NCI-H1105 (cell line): ENCODE measurements around the gene HOXA3.

Experiments used
- DNase-seq: peaks from one replicate; lab custom pipeline; 2025; lab: John Stamatoyannopoulos, UW

The HOXA3 gene

DNA sequence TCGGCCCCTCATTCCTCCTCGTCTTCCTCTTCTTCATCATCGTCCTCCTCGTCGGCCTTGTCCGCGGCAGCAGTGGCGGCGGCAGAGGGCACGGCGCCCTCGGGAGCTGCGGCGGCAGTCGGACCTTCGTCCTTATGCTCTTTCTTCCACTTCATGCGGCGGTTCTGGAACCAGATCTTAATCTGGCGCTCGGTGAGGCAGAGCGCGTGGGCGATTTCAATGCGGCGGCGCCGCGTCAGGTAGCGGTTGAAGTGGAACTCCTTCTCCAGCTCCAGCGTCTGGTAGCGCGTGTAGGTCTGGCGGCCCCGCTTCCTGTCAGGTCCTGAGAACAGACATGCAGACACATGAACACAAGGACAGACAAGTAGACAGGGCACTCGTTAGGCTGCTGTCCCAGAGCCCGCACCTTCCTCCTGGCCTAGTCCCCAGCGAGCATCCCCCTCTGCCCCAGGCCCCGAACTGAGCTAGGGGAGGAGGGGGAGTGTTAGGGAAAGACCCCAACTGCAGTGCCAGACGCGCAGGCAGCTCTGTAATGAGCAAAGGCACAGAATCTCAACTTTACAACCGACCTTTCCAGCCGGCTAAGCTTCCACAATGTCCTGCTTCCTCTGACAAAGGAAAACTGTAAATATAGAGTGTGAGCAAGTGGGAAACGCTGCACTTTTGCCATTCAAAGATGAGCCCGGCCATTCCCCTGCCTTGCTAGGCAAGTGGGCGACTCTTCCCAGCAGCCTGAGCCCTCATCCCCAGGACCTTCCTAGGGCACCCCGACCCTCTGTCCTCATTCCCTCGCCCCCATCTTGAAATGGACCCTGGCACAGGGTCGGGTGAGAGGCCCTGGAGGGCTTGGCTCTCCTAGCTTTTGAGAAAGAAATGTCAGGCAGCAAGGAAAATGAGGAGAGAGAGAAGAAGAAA lies 2.8 kb upstream of the HOXA3 start:
- DNase-seq: no peak

DNA sequence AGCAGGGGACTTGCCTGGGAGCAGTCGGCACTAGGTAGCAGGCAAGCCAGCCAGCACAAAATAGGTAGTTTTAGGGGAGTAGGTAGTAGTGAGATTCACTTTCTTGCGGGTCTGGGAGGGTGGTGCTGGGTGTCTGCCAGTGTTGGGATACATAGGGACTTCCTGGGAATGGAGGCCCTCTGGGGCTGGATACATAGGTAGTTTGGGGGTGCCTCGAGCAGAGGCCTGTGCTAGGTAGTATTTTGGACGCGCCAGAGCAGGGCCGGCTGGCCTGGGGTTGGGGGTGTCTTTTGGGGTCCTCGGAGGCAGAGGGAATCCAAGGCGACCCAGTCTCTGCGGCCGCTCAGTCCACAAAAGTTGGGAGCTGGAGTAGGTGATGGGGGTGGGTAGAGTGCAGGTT lies 2.0 kb upstream of the HOXA3 start:
- no peak for DNase-seq

DNA sequence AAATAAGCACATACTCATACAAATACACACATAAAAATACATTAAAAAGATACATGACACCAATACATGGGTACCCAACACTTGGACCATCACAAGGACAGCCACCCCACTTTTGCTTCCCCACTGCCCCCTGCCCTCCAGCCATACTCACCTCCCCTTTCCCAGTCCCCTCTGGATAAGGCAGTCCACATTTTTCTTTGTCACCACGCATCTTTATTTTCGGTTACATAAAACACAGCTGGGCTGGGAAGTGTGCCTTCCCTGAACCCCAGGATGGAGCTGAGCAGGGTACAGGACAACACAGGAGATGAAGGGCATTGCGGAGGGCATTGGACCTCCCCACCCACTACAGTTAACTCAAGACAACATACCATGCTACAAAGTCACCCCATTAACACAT lies 1.1 kb upstream of the HOXA3 start:
- no peak for DNase-seq

DNA sequence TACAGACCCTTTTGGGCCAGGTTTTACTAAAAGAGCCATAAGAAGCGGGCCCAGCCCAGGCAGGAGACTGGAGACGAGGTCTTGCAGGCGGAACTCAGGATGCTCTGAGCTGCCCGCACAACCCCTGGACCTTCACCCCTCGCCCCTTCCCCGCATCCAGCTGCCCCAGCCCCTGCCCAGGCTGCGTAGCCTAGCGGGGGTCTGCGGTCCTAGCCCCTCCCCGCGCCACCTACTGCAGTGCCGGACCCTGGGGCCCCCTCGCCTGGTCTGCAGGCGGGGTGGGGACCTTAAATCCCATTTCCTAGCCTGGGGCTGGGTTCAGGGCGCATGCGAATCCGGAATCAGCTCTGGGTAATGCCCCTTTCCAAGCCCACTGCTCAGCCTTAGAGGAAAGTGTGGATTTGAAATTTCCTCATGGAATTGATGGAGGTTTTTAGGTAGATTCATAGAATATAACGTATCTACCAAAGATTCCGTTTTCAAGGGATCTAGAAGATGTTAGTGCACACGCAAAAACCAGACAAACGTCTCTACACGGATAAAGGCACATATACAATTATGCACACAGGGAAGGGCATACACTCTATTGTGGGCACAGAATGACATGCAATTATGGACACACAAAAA lies 546 bp upstream of the HOXA3 start:
- no peak for DNase-seq

DNA sequence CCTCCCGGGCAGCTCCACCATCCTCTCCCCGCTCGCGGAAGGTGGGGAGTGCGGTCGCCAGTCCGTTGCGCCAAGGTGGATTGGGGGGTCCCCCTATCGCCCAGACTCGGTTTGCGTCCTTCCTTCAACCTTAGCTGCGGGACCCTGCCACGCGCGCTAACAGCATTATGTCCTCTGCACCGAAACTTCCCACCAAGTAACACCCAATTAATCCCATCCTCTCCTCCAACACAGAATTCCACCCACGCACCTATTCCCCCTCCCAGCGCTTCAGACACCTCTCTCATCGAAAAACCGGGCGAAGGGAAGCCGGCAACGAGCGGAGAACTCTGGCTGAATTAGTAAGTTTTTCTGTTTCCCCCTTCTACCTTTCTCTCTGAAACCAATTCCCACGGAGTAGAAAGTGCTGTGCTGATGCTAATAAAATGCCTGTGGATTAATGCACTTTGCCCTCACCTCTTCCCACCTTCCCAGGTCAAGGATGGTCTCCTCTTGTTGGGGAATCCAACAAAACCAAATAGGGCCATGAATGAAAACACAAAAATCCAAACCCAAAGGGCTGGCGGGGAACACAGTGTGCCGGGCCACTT lies 947 bp downstream of the HOXA3 start:
- DNase-seq: peak; percentile 40

DNA sequence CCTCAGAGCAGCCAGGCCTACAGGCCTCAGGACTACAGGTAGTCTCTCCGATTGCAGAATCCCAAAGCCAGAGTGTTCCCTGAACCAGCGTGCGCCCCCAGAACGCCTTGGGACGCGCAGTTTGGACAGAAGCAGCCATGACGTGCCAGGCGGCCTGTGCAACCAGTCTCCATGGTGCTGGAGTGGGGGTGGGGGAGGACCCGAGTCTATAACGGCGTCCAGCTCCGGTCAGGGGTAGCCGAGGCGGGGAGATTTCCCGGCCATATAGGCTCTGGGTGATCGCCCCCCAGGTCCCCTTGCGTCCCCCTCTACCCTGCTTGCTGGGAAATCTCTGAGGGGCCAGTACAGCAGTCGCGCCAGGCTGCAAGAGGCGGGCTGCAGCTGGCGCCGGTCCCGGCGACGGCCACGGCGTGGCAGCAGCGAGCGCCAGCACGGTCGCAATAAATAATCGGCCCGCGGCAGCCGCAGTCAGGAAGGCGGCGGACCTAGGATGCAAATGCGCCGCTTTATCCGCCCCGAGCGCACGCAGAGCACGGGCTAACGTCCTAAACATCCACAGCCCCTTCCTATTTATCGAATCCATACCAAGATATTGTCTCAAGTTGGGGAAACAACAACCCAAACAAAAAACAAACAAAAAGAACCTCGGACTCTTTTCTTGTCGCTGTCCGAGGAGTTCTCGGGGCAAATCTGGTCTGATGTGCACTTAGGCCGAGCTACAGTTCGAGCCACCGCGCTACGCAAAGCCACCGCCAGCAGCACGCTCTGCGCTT lies 1.6 kb downstream of the HOXA3 start:
- peak; percentile 89 for DNase-seq

DNA sequence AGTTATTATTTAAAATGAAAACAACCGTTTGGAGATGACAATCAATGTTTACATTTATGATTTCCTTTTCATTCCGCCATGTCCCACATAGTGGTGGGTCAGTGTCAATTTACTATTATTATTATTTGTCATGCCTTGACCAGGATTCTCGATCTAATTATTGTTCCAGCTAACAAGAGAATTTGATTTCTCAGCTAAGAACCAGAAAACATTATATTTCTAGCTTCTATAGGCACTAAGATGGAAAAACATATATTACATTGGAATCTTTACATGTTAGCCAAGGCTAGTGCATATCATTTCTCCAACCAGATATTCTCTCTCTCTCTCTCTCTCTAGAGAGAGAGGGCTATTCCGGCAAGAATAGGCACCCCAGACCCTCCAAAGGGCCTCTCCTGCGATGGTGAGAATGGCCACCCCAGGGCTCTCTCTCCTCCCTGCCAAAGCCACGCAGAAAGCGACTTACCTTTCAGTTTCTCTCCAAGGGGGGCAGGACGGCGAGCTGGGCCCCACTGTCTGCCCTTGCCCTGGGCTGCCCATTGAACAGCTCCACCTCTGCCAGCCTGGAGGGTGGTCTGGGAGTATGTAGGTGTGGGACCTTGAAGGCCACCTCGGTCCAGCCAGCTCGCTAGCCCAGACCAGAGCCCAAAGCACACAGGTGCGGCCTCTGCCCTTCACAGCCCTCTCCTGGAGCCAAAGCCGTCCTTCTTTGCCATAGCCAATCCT lies 2.4 kb downstream of the HOXA3 start:
- no peak for DNase-seq

DNA sequence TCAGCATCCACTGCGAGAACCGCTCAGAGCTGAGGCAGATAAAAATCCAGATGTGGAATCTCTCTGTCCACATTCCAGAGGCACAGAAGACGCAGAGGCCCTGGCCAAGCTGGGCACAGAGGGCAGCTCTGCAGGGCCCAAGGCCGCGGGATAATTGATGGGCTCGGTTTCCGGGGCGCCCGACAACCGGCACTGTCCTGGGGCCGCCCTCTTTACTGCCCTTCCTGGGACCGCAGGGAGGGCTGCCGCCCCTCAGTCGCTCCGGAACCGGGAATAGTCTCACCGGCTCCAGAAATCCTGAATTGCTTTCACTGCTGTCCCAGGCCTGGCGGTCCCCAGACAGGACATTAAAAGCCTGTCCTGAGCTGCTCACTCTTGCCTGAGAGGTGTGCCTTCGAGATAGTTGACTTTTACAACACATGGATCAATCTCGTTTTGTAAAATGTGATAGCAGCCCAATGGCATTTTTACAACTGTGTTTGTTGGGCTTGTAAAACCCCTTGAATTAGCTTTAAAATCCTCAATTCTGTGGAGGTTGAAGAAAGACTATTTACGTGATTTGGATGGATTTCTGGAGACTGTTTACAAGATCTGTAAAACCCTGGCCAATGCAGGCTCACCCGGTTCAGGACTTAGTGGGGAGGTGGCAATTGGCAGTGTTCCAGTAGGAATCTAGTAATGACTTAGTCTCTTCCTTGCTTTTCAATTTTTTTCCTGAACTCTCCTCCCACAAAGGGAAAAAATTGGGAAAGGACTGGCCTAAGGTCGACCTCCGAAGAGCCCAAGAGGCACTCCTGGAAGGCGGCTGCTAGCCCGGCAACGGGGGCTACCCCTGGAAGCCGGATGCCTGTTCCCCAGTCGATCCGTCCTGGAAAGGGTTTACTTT lies 3.4 kb downstream of the HOXA3 start:
- no peak for DNase-seq

DNA sequence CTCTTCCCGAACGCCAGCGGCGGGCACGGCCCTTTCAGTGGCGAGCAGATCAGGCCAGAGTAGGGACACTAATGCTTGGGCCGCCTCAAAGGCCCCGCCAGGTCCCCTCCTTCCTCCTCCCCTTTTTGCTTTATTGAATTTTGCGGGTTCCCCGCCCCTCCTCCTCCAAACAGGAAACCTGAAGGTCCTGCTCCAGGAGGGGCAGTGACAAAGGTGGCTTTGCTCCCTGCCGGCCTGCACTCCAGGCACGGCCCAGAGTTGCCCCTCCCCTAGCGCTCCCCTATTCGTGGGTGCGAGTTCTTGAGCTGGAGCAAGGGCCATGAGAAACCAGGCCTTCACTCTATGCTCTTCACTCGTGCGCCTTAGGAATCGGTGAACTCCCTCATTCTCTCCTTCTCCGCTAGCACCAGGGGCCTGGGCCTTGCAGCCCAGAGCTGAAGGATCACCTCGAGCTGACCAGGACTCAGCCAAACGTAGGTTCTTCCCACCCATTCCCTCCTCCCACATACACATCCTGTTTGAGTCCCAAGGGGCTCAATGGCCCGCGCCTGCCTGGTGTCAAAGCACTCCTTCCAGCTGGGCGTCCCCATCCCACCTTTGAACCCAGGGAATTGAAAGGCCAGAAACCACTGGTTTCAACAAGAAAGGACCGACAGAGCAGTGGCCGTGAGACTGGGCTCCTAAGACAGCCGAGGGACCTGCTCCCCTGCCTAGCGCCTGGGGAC lies 4.2 kb downstream of the HOXA3 start:
- peak; percentile 45 for DNase-seq

DNA sequence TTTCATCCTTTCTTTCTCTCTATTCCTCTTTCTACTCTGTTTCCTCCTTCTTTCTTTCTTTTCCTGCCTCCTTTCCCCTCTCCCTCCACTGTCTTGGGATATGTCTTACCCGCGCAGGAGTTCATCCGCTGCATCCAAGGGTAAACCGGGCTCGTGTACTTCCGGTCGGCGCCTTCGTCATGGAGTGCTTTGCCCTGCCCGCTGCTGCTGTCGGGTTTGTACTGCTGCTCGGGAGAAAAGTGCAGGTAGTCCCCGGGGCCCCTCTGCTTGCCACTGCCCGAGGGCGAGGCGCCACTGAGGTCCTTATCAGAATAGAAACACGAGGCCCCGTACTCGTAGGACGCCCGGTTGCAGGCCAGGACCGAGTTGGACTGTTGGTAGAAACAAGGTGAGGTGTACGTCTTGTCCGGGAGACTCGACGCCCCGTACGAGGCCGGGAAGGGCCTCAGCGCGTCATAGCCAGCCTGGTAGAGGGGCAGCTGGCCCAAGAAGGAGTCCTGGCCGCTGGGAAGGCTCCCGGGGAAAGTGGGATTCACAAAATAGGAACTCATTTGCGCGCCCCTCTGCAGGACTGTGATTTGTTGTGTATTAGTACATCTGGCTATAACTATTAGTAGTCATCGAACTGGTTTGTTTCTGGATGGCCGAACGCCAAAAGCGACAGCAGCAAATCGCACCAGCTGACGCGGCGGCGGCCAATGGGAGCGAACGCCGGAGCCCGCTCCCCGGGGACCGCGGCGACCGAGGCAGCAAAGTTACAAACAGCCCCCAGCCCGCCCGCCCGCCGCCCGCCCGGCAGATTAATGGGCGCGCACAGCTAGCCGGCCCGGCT lies 5.0 kb downstream of the HOXA3 start, which contains the start of gene HOXA6:
HOXA6 (minus strand) TSS at position 576 of the 832 bp plus-strand sequence; CDS start at position 551, 25 bp downstream.
- peak; percentile 80 for DNase-seq

DNA sequence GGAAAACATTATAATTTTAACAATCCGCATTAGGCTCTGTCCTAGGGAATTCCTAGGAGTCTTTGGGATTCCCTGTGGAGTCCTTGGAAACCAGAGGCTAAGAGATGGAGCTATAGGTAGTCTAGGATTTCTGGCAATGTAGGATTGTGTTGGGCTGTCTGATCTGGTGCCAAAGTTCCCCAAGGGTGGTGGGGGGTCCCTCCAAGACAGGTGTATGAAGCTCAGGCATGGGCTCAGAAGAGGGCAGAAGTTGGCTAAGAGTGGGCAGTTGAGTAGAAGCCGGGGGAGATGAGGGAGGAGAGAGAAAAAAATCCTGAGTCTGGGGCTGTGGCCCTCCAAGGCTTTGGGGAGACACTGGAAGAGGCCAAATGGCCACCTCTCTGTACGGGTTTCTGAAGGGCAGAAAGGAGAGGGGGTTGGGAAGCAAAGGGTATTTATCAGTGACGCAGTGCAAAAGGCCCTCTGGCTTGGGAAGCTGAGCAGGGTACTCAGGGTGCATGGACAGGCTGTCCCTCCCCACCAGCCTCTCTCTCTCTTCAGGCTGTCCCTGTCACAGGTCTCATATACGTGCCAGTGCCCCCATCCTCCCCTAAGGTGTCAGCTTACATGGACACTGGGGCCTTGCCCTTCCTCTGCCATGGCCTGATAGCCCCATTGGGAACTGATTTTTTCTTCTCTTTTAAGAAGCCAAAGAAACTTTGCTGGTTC lies 5.7 kb downstream of the HOXA3 start:
- peak; percentile 20 for DNase-seq

DNA sequence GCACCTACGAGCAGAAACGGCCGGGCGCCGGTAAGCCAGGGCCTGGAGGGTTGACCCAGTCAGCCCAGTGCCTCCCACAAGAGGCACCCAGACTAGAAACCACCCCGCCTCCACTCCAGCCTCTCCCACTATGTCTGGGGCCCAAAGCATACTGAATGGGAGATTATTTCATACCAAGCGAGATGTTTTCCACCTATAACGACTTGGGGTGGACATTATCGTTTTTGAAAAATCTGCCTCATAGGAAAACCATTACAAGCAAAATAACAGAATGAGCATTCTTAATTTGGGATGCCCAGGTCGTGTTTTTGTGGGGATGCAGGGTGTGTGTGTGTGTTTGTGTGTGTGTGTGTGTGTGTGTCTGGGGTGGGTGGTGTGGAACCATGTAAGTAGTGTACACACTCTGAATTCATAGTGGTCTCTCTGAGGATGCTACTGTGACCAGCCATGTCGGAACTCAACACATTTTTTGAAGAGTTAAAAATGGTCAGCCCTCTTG lies 6.4 kb downstream of the HOXA3 start:
- DNase-seq: no peak

DNA sequence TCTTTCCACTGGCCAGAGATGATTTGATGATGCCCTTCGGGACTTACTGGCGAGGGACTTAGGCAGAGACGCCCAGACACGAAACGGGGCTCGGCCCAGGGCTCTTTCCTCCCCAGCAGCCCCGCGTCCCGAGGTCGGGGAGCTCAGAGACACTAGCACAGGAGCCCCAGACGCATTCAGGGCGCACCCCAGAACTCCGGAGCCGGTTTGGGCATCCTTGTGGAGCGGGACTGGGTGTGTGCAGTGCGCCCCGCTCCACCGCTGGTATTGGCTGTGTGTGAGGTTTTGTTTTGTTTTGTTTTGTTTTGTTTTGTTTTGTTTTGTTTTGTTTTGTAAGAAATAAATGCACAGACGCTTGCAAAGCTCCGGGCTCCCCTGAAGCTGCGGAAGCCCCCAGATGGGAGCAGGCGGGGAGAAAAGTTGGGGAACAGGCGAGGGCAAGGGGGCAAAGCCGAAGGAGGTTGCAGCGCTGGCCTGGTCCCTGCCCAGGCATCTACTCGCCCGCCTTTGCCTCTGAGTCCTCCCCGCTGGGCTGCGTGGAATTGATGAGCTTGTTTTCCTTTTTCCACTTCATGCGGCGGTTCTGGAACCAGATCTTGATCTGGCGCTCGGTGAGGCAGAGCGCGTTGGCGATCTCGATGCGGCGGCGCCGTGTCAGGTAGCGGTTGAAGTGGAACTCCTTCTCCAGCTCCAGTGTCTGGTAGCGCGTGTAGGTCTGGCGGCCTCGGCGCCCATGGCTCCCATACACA lies 7.0 kb downstream of the HOXA3 start:
- no peak for DNase-seq

DNA sequence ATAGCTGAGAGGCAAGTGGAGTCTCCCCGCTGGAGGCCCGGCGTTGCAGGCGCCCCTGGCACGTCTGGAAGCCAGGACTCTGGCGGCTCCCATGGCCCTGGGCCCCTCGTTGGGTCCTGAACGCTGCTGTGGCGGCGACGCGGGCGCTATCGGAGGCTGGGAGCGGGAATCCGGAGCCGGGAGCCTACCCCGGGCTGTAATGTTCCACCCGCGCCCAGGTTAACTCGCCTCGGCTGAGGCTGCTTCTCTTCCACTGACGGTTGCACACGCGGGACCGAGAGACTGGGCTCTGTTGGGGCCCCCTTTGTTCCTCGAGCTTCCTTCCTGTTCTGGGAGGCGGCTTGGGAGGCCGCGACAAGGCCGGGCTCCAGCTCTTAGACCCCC lies 7.6 kb downstream of the HOXA3 start:
- DNase-seq: no peak

DNA sequence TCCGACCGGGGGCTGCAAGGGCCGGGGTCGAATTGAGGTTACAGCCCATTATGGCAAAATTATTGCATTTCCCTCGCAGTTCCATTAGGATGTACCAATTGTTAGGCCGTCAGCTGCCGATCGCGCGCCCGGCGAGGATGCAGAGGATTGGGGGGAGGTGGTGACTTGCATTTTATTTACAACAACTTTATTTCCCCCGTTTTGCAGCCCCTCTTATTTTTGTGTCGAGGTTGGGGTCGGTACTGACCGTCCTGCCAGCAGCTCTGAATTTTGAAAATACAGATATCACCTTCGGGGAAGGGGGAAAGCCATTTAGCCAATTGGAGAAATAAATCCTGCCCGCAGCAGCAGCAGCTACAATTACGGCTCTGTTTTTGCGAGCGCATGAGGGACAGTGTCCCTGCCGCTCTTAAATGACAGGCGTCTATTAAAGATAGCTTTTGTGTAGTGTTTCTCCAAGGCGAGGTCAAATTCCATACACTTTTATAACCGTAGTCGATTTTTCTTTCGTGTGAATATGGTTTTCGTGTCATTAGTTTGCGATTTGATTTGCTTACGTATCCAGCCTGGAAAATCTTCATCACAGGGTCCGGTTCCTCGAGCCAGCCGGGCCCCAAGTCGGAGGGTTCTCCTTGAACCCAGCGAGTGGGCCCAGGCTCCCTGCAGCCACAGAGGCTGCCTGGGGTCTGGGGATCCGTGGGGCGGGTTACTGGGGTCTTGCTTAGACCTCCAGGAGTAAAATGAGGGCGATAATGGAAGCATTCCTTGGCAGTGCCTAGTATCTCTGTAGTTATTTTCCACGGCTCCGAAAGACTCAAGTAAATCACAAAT lies 8.2 kb downstream of the HOXA3 start:
- DNase-seq: no peak
